Measurements from ENCODE around the gene ZNF628.

ZNF628 gene

DNA sequence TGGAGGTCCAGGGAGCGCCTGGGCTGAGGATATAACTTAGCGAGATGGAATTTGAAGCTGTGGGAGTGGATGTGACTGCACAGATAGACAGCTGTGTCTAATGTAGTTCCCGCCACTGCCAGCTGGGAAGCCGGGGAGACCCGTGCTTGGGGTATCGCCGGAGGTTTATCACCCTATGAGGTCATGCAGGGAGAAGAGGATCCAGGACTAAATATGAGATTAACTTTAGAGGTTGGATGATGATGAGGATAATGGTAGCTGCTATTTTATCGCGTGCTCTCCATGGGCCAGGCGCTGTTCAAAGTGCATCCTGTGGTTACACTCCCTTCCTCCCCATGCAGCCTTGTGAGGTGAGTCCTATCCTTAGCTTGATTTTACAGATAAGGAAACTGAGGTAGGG is 31.7 kb downstream of the ZNF628 start:
- Mint-ChIP-seq H3K4me1 (peaks cover 6% of the 10 kb centered on the region), H3K27ac (no peak overlapping the region), H3K9me3 (no peaks in the 10 kb centered on the region)

GRCh38 chr19:55516878-55517620 is 40.6 kb downstream of the ZNF628 start:
- Mint-ChIP-seq H3K9me3 (no peaks in the 10 kb centered on the region), H3K27me3 (no peaks in the 10 kb centered on the region), H3K4me3 (peak overlapping the region; percentile 77), H3K4me1 (no peaks in the 10 kb centered on the region), H3K36me3 (no peaks in the 10 kb centered on the region), H3K27ac (peak overlapping the region; percentile 32)

More for the DNA sequence above, 31.7 kb downstream of the ZNF628 start:
- Mint-ChIP-seq H3K4me3 (no peak overlapping the region), H3K36me3 (peaks cover under 1% of the 10 kb centered on the region), H3K27me3 (peaks cover 4% of the 10 kb centered on the region)

DNA sequence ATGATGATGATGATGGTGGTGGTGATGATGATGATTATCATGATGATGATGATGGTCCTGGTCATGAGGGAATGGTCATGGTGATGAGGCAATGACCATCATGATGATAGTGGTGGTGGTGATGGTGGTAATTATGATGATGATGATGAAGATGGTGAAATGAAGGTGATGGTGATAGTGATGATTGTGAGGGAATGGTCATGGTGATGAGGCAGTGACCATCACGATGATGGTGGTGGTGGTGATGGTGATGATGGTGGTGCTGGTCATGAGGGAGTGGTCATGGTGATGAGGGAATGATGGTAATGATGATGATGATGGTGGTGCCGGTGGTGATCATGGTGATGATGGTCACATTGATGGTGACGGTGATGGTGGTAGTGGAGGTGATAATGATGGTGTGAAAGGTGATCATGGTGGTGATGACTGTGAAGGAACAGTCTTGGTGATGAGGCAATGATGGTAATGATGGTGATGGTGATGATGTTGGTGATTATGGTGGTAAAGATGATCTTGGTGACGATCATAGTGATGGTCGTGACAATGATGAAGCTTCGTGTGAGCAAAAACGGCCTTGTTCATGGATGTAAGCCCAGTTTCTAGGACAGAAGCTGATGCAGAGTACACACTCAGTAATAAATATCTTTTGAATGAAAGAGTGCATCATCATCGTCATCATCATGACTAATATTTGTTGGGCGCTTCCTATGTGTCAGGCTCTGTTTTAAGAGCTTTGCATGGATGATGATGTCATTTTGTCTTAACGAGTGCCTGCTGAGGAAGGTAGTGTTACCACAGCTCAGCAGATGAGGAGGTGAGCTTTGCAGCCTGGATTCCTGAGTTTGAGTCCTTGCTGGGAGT is 43.3 kb downstream of the ZNF628 start:
- no peaks in the 10 kb centered on the region for H3K27me3 Mint-ChIP-seq
- H3K4me1 Mint-ChIP-seq, result no peaks in the 10 kb centered on the region
- H3K36me3 Mint-ChIP-seq, result no peaks in the 10 kb centered on the region
- H3K27ac Mint-ChIP-seq, result no peak overlapping the region
- H3K9me3 Mint-ChIP-seq, result no peaks in the 10 kb centered on the region
- H3K4me3 Mint-ChIP-seq, result no peak overlapping the region

GRCh38 chr19:55520691-55521292 is 44.4 kb downstream of the ZNF628 start:
- Mint-ChIP-seq H3K4me1 (no peaks in the 10 kb centered on the region), H3K9me3 (no peaks in the 10 kb centered on the region), H3K36me3 (no peaks in the 10 kb centered on the region), H3K27ac (no peak overlapping the region), H3K4me3 (no peak overlapping the region), H3K27me3 (no peaks in the 10 kb centered on the region)

- no peak overlapping the region for H3K4me3 Mint-ChIP-seq
- no peaks in the 10 kb centered on the region for H3K9me3 Mint-ChIP-seq
- H3K4me1 Mint-ChIP-seq, result no peaks in the 10 kb centered on the region
- no peaks in the 10 kb centered on the region for H3K36me3 Mint-ChIP-seq
- no peaks in the 10 kb centered on the region for H3K27me3 Mint-ChIP-seq
- H3K27ac Mint-ChIP-seq, result no peak overlapping the region
These were observed 49.1 kb downstream of the ZNF628 start for GRCh38 chr19:55525289-55526101.

GRCh38 chr19:55526216-55527196 is 50.1 kb downstream of the ZNF628 start:
- H3K4me1 Mint-ChIP-seq, result no peaks in the 10 kb centered on the region
- H3K27ac Mint-ChIP-seq, result no peak overlapping the region
- no peaks in the 10 kb centered on the region for H3K27me3 Mint-ChIP-seq
- H3K4me3 Mint-ChIP-seq, result no peak overlapping the region
- no peaks in the 10 kb centered on the region for H3K36me3 Mint-ChIP-seq
- no peaks in the 10 kb centered on the region for H3K9me3 Mint-ChIP-seq

DNA sequence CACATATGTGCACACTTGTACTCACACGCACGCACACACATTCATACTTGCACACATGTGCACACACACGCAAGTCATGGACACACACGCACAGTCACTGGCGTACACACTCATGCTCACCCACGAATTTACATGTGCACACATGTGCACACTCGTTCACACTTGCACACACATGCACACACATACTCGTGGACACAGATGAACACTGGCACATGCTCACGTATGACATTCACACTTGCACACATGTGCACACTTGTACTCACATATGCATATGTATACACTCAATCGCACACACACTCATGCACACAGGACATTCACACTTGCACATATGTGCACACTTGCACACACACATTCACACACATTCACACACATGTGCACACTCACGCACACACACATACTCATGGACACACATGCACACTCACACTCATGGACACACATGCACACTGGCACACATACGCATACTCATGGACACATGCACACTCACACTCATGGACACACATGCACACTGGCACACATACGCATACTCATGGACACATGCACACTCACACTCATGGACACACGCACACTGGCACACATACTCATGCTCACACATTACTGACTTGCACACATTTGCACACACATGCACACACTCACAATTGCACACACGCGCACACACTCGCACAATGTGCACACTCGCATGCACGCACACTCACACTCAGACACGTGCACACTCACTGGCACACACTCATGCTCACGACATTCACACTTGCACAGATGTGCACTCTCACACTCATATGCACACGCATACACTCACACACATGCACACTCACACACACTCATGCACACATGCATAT is 51.0 kb downstream of the ZNF628 start:
- H3K27me3 Mint-ChIP-seq, result no peaks in the 10 kb centered on the region
- no peak overlapping the region for H3K27ac Mint-ChIP-seq
- H3K9me3 Mint-ChIP-seq, result no peaks in the 10 kb centered on the region
- no peaks in the 10 kb centered on the region for H3K36me3 Mint-ChIP-seq
- no peaks in the 10 kb centered on the region for H3K4me1 Mint-ChIP-seq
- H3K4me3 Mint-ChIP-seq, result no peak overlapping the region

- H3K27me3 Mint-ChIP-seq, result no peaks in the 10 kb centered on the region
- H3K4me3 Mint-ChIP-seq, result no peak overlapping the region
- H3K27ac Mint-ChIP-seq, result no peak overlapping the region
- no peaks in the 10 kb centered on the region for H3K4me1 Mint-ChIP-seq
- H3K36me3 Mint-ChIP-seq, result no peaks in the 10 kb centered on the region
- H3K9me3 Mint-ChIP-seq, result no peaks in the 10 kb centered on the region
These were observed 51.8 kb downstream of the ZNF628 start for GRCh38 chr19:55528030-55528803.

- H3K27me3 Mint-ChIP-seq, result no peaks in the 10 kb centered on the region
- no peaks in the 10 kb centered on the region for H3K9me3 Mint-ChIP-seq
- H3K4me1 Mint-ChIP-seq, result no peaks in the 10 kb centered on the region
- no peak overlapping the region for H3K4me3 Mint-ChIP-seq
- H3K27ac Mint-ChIP-seq, result no peak overlapping the region
- no peaks in the 10 kb centered on the region for H3K36me3 Mint-ChIP-seq
These were observed 53.3 kb downstream of the ZNF628 start for GRCh38 chr19:55529636-55530234.

DNA sequence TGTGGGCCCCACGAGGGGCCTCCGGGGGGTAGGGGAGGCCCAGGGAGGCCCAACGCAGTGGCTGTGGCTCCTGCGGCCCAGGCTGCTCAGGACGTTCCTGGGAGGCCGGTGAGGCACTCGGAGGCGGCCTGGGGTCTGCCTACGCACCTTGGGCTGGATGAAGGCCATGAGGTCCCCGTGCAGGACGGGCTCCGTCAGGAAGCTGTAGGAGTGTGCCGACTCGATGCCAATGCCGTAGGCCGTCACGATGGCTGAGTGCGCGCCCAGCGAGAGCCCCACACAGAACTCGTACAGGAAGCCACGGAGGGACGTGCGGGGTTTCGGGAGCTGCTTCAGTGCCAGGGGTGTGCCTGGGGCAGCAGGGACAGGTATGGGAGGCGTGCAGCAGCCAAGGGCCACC is 54.6 kb downstream of the ZNF628 start:
- Mint-ChIP-seq H3K9me3 (no peaks in the 10 kb centered on the region), H3K4me3 (no peak overlapping the region), H3K36me3 (no peaks in the 10 kb centered on the region), H3K27ac (no peak overlapping the region), H3K27me3 (no peaks in the 10 kb centered on the region), H3K4me1 (no peaks in the 10 kb centered on the region)

All from activated naive CD4-positive, alpha-beta T cell treated with anti-CD3 and anti-CD28 coated beads, Interleukin-2, amount 50 U/mL, for 24 hours (primary cell).